ENCODE results near the gene PBRM1.

GRCh38 chr3:52722491-52722890, 36.8 kb upstream of the PBRM1 start:
- TF ChIP-seq CTCF (IDR thresholded peaks at IDR 0.05; ENCODE audit: control extremely low read depth in 1 of 3, insufficient read depth in 1 of 3, low read depth in 1 of 3, low read length in 3 of 3) (no peak), JUN (IDR thresholded peaks at IDR 0.05; ENCODE audit: low read depth, low read length) (no peak), EGR1 (IDR thresholded peaks at IDR 0.05; ENCODE audit: borderline replicate concordance, low read depth, low read length) (no peak), POLR2A (IDR thresholded peaks at IDR 0.05; ENCODE audit: control extremely low read depth in 1 of 2, low read depth in 2 of 2, low read length in 2 of 2) (no peak), CEBPB (IDR thresholded peaks at IDR 0.05; ENCODE audit: low read depth, low read length) (no peak)

All from H1 (cell line).